Measurements from ENCODE around the gene SCAMP1. TPM values are rescaled to one million over a fixed set of nuclear protein-coding genes. Genes with fewer than 3 reads are reported as not detected.

SCAMP1 gene
- total RNA-seq, 1 experiment from 2014 or later = 43.8 TPM

GRCh38 chr5:78486218-78486617 is 125.8 kb downstream of the SCAMP1 start:
- TF ChIP-seq RORB (CRISPR knock-in tag; IDR thresholded peaks at IDR 0.05) (no peak), SP1 (CRISPR knock-in tag; conservative IDR thresholded peaks at IDR 0.05) (no peak), NFE2L1 (CRISPR knock-in tag; IDR thresholded peaks at IDR 0.05) (no peak), ZNF281 (CRISPR knock-in tag; IDR thresholded peaks at IDR 0.05) (no peak), E2F5 (CRISPR knock-in tag; IDR thresholded peaks at IDR 0.05) (no peak), MXD4 (CRISPR knock-in tag; IDR thresholded peaks at IDR 0.05; ENCODE audit: borderline replicate concordance) (no peak), IRF1 (CRISPR knock-in tag; IDR thresholded peaks at IDR 0.05) (no peak), USF2 (CRISPR knock-in tag; IDR thresholded peaks at IDR 0.05) (no peak), TEAD4 (CRISPR knock-in tag; IDR thresholded peaks at IDR 0.05) (no peak), MLX (CRISPR knock-in tag; IDR thresholded peaks at IDR 0.05) (no peak), HMGXB4 (CRISPR knock-in tag; IDR thresholded peaks at IDR 0.05) (no peak), NR1H2 (CRISPR knock-in tag; IDR thresholded peaks at IDR 0.05) (no peak), ZSCAN18 (CRISPR knock-in tag; IDR thresholded peaks at IDR 0.05) (no peak), FOXJ3 (CRISPR knock-in tag; IDR thresholded peaks at IDR 0.05; ENCODE audit: borderline replicate concordance) (no peak), ZNF416 (CRISPR knock-in tag; IDR thresholded peaks at IDR 0.05) (no peak), ATF3 (CRISPR knock-in tag; conservative IDR thresholded peaks at IDR 0.05) (no peak), SOX15 (CRISPR knock-in tag; IDR thresholded peaks at IDR 0.05) (no peak), ATF6 (CRISPR knock-in tag; IDR thresholded peaks at IDR 0.05) (no peak), GRHL2 (CRISPR knock-in tag; IDR thresholded peaks at IDR 0.05; ENCODE audit: insufficient replicate concordance, severe bottlenecking) (no peak), FOXK1 (CRISPR knock-in tag; IDR thresholded peaks at IDR 0.05) (no peak)
- CTCF ChIA-PET = no interaction called here
- DNase-seq (ENCODE audit: low spot score) (no peak), ATAC-seq (no peak)
- H3K27ac Mint-ChIP-seq = no peak overlapping the region
- H3K4me1 Mint-ChIP-seq = peaks cover 5% of the 10 kb centered on the region
- H3K36me3 Mint-ChIP-seq = peaks cover 34% of the 10 kb centered on the region
- no peak overlapping the region for H3K4me3 Mint-ChIP-seq
- no peaks in the 10 kb centered on the region for H3K9me3 Mint-ChIP-seq
- POLR2A ChIA-PET = no interaction called here
- H3K27me3 Mint-ChIP-seq (ENCODE audit: low read depth) = no peaks in the 10 kb centered on the region

All from WTC11 (cell line).